B cell (primary cell): ENCODE results near the gene ARTN. TPM values are rescaled to one million over a fixed set of nuclear protein-coding genes. Genes with fewer than 3 reads are reported as not detected.

Source experiments
- ATAC-seq: fragments of 200-7000 bp; cut with Tn5 transposase; one replicate; pipeline ENCODE4 v1.10.0; 2021; ENCODE audit warnings: low read depth, mild to moderate bottlenecking, moderate number of reproducible peaks, moderate library complexity
- CTCF ChIA-PET: fragments of 350-600 bp; sonication (Branson Sonifier 250); formaldehyde crosslinking; loops from one replicate; lab custom pipeline; 2021; ENCODE audit warnings: antibody characterized with exemption, inconsistent platforms; lab: Charles Lee
- POLR2A ChIA-PET: fragments of 350-600 bp; sonication (Branson Sonifier 250); formaldehyde crosslinking; loops from one replicate; lab custom pipeline; 2021; ENCODE audit warnings: antibody characterized with exemption; lab: Charles Lee
- DNase-seq: peaks from one replicate; pipeline ENCODE4 v3.0.0; 2013
- H2AFZ ChIP-seq: 2 replicates; pipeline ENCODE4 v1.6.1; 2012; ENCODE audit warnings: mild to moderate bottlenecking, low read depth, low read length; ENCODE audit not compliant: insufficient read depth, poor library complexity, severe bottlenecking
- H3K27ac ChIP-seq, 2 donors: 1 replicate in 1 of 2; 2 replicates in 1 of 2; pipeline ENCODE4 v1.5.1; 2012 to 2013; ENCODE audit warnings: low read length in 2 of 2, mild to moderate bottlenecking in 2 of 2, moderate library complexity in 1 of 2
- H3K27me3 ChIP-seq, 4 experiments: fragments of 200-600 bp in 1 of 4; sonication (generic) in 1 of 4; replicated peaks in 1 of 4; 1 replicate in 2 of 4; 2 replicates in 2 of 4; pipeline versions ENCODE4 v1.6.1 to v1.7.0; 2013 to 2016; ENCODE audit warnings: low read length in 3 of 4, mild to moderate bottlenecking in 2 of 4, mixed read lengths in 1 of 4, moderate library complexity in 1 of 4; ENCODE audit not compliant: insufficient read depth in 4 of 4, control insufficient read depth in 3 of 4; ENCODE audit errors: control extremely low read depth in 1 of 4
- H3K36me3 ChIP-seq, 2 experiments: replicated peaks in 1 of 2; 1 replicate in 1 of 2; 2 replicates in 1 of 2; pipeline versions ENCODE4 v1.6.1 to v1.7.1; 2013; ENCODE audit warnings: low read length in 1 of 2; ENCODE audit not compliant: insufficient read depth in 2 of 2, control insufficient read depth in 1 of 2; ENCODE audit errors: control extremely low read depth in 1 of 2, extremely low read depth in 1 of 2
- H3K4me1 ChIP-seq, 2 donors: fragments of 200-600 bp in 1 of 2; sonication (generic) in 1 of 2; 1 replicate in 1 of 2; 2 replicates in 1 of 2; pipeline versions ENCODE4 v1.5.1 to v1.6.1; 2013 to 2017; ENCODE audit warnings: low read length in 2 of 2; ENCODE audit not compliant: control insufficient read depth in 2 of 2, insufficient read depth in 2 of 2
- H3K4me2 ChIP-seq: replicated peaks from 2 replicates; pipeline ENCODE3; 2012; ENCODE audit warnings: mild to moderate bottlenecking, low read depth, low read length; ENCODE audit not compliant: poor library complexity, severe bottlenecking
- H3K4me3 ChIP-seq, 5 experiments: fragments of 200-600 bp in 1 of 5; sonication (generic) in 1 of 5; 1 replicate in 3 of 5; 2 replicates in 2 of 5; pipeline versions ENCODE4 v1.5.1 to v1.7.0; 2011 to 2016; ENCODE audit warnings: low read length in 4 of 5, mild to moderate bottlenecking in 4 of 5, low read depth in 2 of 5, control low read depth in 1 of 5, moderate library complexity in 1 of 5; ENCODE audit not compliant: insufficient read depth in 1 of 5; ENCODE audit errors: control extremely low read depth in 1 of 5, extremely low read depth in 1 of 5
- H3K79me2 ChIP-seq: fragments of 200-600 bp; sonication (generic); one replicate; pipeline ENCODE4 v1.6.0; 2016; ENCODE audit warnings: low read length; ENCODE audit not compliant: control insufficient read depth, insufficient read depth
- H3K9ac ChIP-seq: fragments of 200-600 bp; sonication (generic); 2 replicates; pipeline ENCODE4 v1.6.1; 2017; ENCODE audit warnings: mild to moderate bottlenecking, low read length, moderate library complexity
- H3K9me3 ChIP-seq, 3 donors: one replicate each; pipeline versions ENCODE4 v1.6.1 to v1.7.1; 2013; ENCODE audit warnings: low read length in 2 of 3; ENCODE audit not compliant: control insufficient read depth in 2 of 3, insufficient read depth in 1 of 3; ENCODE audit errors: control extremely low read depth in 1 of 3
- H4K20me1 ChIP-seq: 2 replicates; pipeline ENCODE4 v1.6.0; 2012; ENCODE audit warnings: mild to moderate bottlenecking, low read length; ENCODE audit not compliant: insufficient read depth, control insufficient read depth, poor library complexity, severe bottlenecking
- H3K27ac Mint-ChIP-seq: one replicate; pipeline ENCODE4 v1.8.0; 2021; ENCODE audit warnings: mixed read lengths
- H3K27me3 Mint-ChIP-seq: one replicate; pipeline ENCODE4 v1.8.0; 2021; ENCODE audit warnings: mixed read lengths
- H3K4me1 Mint-ChIP-seq: one replicate; pipeline ENCODE4 v1.8.0; 2021; ENCODE audit warnings: mixed read lengths
- H3K4me3 Mint-ChIP-seq: one replicate; pipeline ENCODE4 v1.8.0; 2021; ENCODE audit warnings: mixed read lengths
- H3K9me3 Mint-ChIP-seq: one replicate; pipeline ENCODE4 v1.8.0; 2022; ENCODE audit warnings: mixed read lengths; ENCODE audit not compliant: insufficient read depth
- CTCF ChIP-seq: fragments of 200-600 bp; IDR thresholded peaks from one replicate; pipeline ENCODE4 v1.8.0; 2022; ENCODE audit warnings: antibody characterized with exemption, mild to moderate bottlenecking
- WGBS: methylation state at CpG from one replicate; pipeline ENCODE4 v1.1.5; 2013; ENCODE audit warnings: missing lambda C conversion rate; ENCODE audit not compliant: insufficient coverage; 5-methylcytosine and 5-hydroxymethylcytosine counted together
- intact Hi-C: fragments of 100-400 bp; cut with micrococcal nuclease; formaldehyde crosslinking; loops from one replicate; pipeline ENCODE4 v1.10.0; 2022
- polyA plus RNA-seq: library from polyadenylated mRNA; depleted of rRNA; stranded (reverse); fragments of >200 nt; gene quantifications from 2 replicates; pipeline ENCODE4 v1.2.3, GENCODE V29; 2012
- total RNA-seq, 2 donors: library from RNA; stranded (reverse); fragments of 120-200 nt in 1 of 2; gene quantifications; 1 replicate in 1 of 2; 2 replicates in 1 of 2; pipeline versions ENCODE4 v1.2.3 to v1.2.4, GENCODE V29; 2013 to 2022

The ARTN gene
- total and polyA plus RNA-seq, 2 donors (not counting 1 experiment from before 2014, with no cell fraction given): 0.13 to 0.64 TPM

- peak overlapping the region; percentile 54 for H3K4me3 Mint-ChIP-seq
- no peak for ATAC-seq
These were observed 715 bp upstream of the ARTN start for GRCh38 chr1:43932786-43933385.

More at GRCh38 chr1:43932786-43933385, 715 bp upstream of the ARTN start:
- WGBS: 41% methylated on average over 8 of the region's 8 CpGs
- Histone ChIP-seq H3K9me3 (peaks cover 0 to 14% (median 0%) of the 10 kb centered on the region in 3 donors), H3K9ac (peak overlapping the region; percentile 44), H3K79me2 (no peaks in the 10 kb centered on the region), H2AFZ (peak overlapping the region; percentile 55), H3K4me2 (peak overlapping the region; percentile 70), H3K27ac (no peak overlapping the region), H3K36me3 (no peaks in the 10 kb centered on the region), H3K4me1 (peaks cover 29 to 30% of the 10 kb centered on the region in 2 donors), H3K4me3 (peak overlapping the region in 2 of 5 experiments; percentile 18 to 27), H3K27me3 (peaks cover 0 to 44% (median 26%) of the 10 kb centered on the region in 4 experiments), H4K20me1 (no peaks in the 10 kb centered on the region)
- POLR2A ChIA-PET: no interaction called here
- peaks cover 26% of the 10 kb centered on the region for H3K27me3 Mint-ChIP-seq
- intact Hi-C loops: loop anchor here (5.0 kb wide), 1 partner anchor 114 kb away; no protein-coding TSS in a partner anchor
- H3K9me3 Mint-ChIP-seq: no peaks in the 10 kb centered on the region
- no peak overlapping the region for H3K27ac Mint-ChIP-seq
- no peak for TF ChIP-seq CTCF
- CTCF ChIA-PET: interaction anchor here (0.9 to 10.3 kb wide), 5 partner anchors 16 to 400 kb away, joined by 3 to 118 read pairs (median 11); no protein-coding TSS in a partner anchor
- DNase-seq: no peak
- peaks cover 21% of the 10 kb centered on the region for H3K4me1 Mint-ChIP-seq
